Heart left ventricle (tissue), 13 donors: ENCODE data around the gene ARHGEF37.

Experiments
- POLR2A ChIP-seq, 2 donors: fragments of 450-650 bp; IDR thresholded peaks; one replicate each; pipeline ENCODE4 v1.6.1; 2017; ENCODE audit warnings: antibody characterized with exemption in 2 of 2, mild to moderate bottlenecking in 2 of 2, moderate library complexity in 2 of 2
- TF ChIP-seq, protein P1 (sequence below), 12 donors: fragments of 200-600 bp; sonication (generic) in 4 of 12; IDR thresholded peaks; one replicate each; pipeline versions ENCODE4 v1.5.0 to v1.8.0; 2018 to 2022; ENCODE audit warnings: antibody characterized with exemption in 12 of 12, mild to moderate bottlenecking in 5 of 12
- donor health status: ischemic (EF 13 %, LVEDD 7.1; RV severe dilation, severe dysfunction).
- donor health status: DM: no; HTN: yes; CAD: no.
- donor health status: DM: no; HTN: no; CAD: no.
- donor health status: ischemic (EF 25% LVEDD 6.9; RV normal size, moderate dysfunction).
- donor health status: ischemic (EF 25% LVEDD 5.7; RV mildly dilated, moderate dysfunction).
- donor health status: ischemic (EF 35%, LVEDD 5.7; RV mildly dilated, moderate dysfunction).
- donor health status: nonischemic (EF 11% LVEDD 7.7; RV severe dilation, severe dysfunction).
- donor health status: DM: yes; HTN: yes; CAD: no.
- donor health status: PGD.
- donor health status: ischemic (EF 29% LVEDD 5.4; RV normal size, mild dysfunction).
- donor health status: nonischemic (EF 23%, LVEDD 6.1; RV moderate dilation, normal function).

DNA sequence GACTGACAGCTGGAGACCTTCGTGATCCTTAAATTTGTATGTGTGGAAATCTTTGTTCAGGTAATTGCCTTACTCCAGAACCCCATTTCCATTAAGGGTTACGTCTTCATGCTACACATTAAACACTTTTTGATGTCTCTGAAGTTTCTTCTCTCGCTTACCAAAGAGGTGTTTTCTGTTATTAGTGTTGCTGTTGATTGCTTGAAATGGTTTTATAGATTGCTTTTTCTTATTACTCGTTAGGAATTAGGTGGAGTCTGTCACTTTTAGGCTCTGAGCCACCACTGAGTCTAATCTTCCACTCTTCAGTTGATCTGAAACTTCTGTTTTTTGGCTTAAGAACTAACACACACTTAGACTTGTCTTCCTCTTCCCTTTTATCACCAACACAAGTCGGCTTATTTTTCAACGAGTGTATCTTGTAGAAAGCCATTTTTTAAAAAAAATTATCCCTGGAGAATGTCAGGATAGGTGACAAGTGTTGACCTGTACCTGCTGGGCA is 86.6 kb downstream of the ARHGEF37 start:
- TF ChIP-seq, protein P1, sequence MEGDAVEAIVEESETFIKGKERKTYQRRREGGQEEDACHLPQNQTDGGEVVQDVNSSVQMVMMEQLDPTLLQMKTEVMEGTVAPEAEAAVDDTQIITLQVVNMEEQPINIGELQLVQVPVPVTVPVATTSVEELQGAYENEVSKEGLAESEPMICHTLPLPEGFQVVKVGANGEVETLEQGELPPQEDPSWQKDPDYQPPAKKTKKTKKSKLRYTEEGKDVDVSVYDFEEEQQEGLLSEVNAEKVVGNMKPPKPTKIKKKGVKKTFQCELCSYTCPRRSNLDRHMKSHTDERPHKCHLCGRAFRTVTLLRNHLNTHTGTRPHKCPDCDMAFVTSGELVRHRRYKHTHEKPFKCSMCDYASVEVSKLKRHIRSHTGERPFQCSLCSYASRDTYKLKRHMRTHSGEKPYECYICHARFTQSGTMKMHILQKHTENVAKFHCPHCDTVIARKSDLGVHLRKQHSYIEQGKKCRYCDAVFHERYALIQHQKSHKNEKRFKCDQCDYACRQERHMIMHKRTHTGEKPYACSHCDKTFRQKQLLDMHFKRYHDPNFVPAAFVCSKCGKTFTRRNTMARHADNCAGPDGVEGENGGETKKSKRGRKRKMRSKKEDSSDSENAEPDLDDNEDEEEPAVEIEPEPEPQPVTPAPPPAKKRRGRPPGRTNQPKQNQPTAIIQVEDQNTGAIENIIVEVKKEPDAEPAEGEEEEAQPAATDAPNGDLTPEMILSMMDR (IDR thresholded peaks at IDR 0.05): peak in 3 of 12 donors; percentile 1 to 25 (median 25)
- TF ChIP-seq POLR2A (IDR thresholded peaks at IDR 0.05): no peak
